ENCODE measurements around the gene SLC22A17.

DNA sequence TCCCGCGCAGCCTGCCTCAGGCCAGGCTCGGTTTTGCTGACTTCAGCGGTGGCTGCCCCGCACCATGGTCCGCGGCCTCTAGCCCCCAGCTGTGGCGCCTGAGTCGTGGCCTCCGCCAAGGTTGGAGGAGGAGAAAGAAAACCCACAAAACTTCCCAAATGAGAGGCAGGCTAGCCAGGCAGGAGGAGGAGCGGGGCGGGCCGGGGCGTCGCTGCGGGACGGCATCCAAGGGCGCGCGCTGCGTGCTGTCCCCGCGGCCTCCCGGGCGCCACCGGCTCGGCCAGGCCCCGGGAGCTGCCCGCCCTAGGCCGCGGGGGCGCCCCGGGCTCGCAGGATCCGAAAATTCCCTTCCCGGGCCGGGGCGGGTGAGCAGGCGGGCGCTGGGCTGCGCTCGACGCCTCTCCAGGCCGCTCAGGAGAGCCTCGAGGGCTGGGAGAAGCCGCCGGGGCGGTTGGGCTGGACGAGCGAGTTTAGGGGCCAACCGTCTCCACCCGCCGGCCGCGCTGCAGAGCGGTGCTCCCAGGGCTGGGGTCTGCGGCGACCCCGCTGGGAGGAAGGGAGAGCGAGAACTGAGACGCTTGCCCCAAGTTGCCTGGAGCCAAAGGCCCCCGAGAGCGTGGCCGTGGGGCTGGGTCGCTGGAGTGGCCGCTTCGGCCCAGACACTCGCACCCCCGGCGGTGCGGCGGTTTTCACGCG, 12.5 kb upstream of the SLC22A17 start, which contains the start of gene EFS:
- TF ChIP-seq, protein P1, sequence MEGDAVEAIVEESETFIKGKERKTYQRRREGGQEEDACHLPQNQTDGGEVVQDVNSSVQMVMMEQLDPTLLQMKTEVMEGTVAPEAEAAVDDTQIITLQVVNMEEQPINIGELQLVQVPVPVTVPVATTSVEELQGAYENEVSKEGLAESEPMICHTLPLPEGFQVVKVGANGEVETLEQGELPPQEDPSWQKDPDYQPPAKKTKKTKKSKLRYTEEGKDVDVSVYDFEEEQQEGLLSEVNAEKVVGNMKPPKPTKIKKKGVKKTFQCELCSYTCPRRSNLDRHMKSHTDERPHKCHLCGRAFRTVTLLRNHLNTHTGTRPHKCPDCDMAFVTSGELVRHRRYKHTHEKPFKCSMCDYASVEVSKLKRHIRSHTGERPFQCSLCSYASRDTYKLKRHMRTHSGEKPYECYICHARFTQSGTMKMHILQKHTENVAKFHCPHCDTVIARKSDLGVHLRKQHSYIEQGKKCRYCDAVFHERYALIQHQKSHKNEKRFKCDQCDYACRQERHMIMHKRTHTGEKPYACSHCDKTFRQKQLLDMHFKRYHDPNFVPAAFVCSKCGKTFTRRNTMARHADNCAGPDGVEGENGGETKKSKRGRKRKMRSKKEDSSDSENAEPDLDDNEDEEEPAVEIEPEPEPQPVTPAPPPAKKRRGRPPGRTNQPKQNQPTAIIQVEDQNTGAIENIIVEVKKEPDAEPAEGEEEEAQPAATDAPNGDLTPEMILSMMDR (optimal IDR thresholded peaks at IDR 0.05 in 1 of 3, IDR thresholded peaks at IDR 0.05 in 1 of 3, conservative IDR thresholded peaks at IDR 0.05 in 1 of 3; ENCODE audit: extremely low read depth in 1 of 3, insufficient read depth in 2 of 3, low read length in 3 of 3): no peak
- TF ChIP-seq EZH2 (IDR thresholded peaks at IDR 0.05; ENCODE audit: low read length): no peak
